HG02763 (cell line): ENCODE data around the gene RBPMS2.

ENCODE experiments used
- ATAC-seq: cut with Tn5 transposase; IDR thresholded peaks from one replicate; pipeline ENCODE4 v1.9.1; 2021; ENCODE audit warnings: mild to moderate bottlenecking, moderate library complexity; ENCODE audit not compliant: unreplicated experiment

Gene RBPMS2

GRCh38 chr15:64783796-64784195 is 8.4 kb upstream of the RBPMS2 start:
- no peak for ATAC-seq

- ATAC-seq = no peak
Observed at GRCh38 chr15:64782751-64783150, 7.4 kb upstream of the RBPMS2 start.

DNA sequence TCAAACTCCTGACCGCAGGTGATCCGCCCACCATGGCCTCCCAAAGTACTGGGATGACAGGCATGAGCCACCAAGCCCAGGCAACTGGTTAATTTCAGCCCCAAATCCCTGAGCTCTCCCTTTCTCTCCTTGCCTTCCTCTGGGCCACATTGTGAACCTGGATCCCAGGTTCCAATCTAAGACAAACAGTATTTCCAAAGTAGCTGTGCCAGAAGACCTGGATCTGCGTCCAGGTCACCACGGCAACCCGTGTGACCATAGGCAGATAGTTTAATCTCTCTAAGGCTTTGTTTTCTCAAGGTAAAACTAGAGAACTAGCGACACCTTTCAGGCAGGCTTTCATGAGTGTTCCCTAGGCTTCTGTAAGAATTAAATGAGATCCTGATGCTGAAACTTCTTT is 5.9 kb upstream of the RBPMS2 start:
- ATAC-seq = no peak

GRCh38 chr15:64780600-64781156 is 5.3 kb upstream of the RBPMS2 start:
- ATAC-seq = no peak

DNA sequence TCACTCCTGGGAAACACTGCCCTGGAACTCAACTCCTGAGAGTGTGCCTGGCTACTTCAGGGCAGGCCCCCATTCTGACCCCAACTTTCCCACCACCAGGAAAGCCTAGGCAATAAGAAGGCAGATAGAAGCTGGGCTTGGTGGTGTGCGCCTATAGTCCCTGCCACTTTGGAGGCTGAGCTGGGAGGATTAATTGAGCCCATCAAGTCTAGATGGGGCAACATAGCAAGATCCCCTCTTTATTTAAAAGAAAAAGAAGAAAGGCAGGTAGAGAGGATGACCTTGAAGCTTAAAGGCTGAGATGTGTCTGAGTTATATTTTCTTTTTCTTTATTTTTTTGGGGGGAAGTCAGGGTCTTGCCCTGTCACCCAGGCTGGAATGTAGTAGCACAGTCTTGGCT is 4.2 kb upstream of the RBPMS2 start:
- ATAC-seq = no peak

DNA sequence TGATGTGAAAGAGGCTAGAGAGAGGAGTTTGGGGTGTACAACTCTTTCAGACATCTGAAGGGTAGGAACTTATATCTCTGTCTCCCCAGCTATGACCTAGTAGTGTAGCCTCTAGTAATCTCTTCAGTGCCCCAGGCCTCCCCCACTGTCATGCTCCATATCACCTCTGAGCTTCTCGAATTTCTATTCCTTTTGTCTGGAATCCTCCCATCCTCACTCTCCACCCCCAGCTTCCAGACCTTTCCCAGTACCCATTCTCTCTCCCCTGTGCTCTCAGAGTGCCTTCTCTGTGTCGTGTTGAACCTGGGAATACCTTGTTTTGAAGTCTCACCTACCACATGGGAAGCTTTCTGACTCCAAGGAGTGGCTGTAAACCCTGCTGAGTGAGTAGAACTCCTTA is 3.6 kb upstream of the RBPMS2 start:
- no peak for ATAC-seq

GRCh38 chr15:64776402-64776786 is 1.0 kb upstream of the RBPMS2 start:
- ATAC-seq = no peak

DNA sequence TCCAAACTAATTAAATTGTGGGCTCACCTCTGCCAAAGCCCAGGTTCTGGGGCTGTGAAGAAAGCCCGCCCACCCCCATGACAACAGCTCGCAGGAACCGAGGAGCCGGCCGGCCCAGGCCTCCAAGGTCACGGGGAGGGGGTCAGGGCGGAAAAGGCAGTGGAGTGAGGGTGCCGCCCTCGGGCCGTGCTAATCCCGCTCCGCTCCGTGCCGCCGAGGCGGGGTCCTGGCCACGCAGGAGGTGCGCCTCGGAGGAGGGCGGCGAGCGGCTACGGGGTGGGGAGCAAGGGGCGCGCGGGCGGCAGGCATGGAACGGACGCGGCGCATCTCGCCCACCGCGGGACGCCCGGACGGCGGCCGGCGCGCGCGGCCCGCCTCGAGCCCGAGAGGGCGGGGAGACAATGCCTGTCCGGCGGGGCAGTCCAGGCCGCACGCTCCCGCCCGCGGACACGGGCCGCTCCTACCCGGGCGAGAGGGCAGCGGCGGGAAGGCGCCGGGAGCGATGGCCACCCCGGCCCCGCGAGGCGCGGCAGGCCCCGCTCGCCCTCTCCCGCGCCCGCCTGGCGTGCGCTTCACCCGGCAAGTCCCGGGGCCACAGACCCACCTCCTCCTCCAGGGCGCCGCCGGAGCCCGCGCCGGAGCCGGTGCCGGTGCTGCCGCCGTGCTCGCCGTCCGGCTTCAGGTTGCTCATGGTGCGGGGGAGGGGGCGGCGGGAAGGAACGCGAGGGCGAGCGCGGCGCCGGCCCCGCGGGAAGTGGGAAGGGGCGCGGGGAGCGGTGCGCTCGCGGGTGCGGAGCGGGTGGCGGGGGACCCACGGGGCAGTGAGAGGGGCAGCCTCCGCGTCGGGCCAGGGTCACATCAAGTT is 528 bp downstream of the RBPMS2 start:
- no peak for ATAC-seq

GRCh38 chr15:64774037-64774628 is 1.3 kb downstream of the RBPMS2 start:
- no peak for ATAC-seq

- ATAC-seq = no peak
Observed at GRCh38 chr15:64773606-64774005, 1.8 kb downstream of the RBPMS2 start.

- ATAC-seq = no peak
Observed at GRCh38 chr15:64772964-64773363, 2.4 kb downstream of the RBPMS2 start.

DNA sequence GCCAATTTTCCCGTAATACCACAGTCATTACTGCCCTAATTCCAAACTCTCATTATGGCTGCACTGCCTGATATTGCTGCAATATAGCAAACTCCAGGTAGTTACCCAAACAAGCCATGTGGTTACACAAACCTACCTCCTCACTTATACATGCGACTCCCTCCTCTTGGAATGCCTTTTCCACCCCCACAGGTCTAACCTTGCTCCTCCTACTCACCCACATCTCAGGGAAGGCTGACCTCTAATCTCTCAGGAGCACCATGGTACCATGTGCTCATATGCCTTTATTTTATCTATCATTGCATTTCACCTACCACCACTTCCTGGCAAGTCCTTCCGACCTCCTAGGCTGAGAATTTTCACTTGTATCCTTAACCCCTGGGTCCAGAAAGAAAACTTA is 2.9 kb downstream of the RBPMS2 start:
- ATAC-seq = no peak

DNA sequence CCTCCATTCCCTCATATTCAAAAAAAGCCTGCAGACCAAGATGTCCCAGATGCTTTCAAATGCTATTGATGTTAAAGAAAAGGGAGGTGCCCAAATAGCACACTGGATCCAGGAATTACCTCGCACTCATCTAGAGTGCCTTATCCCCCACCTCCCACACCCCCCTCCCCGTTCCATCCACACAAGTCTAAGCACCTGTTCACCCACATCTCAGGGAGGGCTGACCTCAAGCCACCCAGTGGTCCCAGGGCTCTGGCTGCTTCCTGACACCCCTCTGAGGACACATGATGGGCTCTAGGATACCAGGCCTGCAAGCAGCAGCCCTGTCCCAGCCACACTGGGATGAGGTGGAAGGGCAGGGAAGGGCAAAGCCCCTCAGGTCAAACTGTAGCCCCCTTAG is 4.8 kb downstream of the RBPMS2 start:
- no peak for ATAC-seq

GRCh38 chr15:64767203-64767602 is 8.2 kb downstream of the RBPMS2 start:
- ATAC-seq = no peak

GRCh38 chr15:64766058-64766457 is 9.3 kb downstream of the RBPMS2 start:
- ATAC-seq = no peak

GRCh38 chr15:64763874-64764273 is 11.5 kb downstream of the RBPMS2 start:
- ATAC-seq = no peak

DNA sequence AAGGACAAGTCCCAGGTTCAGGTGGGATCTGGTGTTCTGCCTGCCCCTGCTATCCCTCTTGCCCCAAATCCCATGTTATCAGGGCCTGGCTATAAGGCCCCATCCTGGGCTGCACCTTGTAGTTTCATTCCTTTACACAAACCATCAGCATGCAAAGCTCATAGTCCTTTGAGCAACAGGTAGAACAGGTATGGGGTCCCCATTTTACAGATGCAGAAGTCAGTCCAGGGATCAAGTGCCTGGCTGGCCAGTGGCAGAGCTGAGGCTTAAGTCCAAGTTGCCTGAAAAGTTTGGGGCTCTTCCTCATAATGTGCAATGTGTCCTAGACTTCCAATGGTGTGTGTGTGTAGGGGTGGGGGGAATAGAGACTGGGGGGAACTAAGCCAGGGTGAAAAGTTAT is 11.9 kb downstream of the RBPMS2 start:
- ATAC-seq = no peak

- ATAC-seq = no peak
Observed at GRCh38 chr15:64763021-64763420, 12.4 kb downstream of the RBPMS2 start.

GRCh38 chr15:64762546-64762945 is 12.8 kb downstream of the RBPMS2 start:
- no peak for ATAC-seq

GRCh38 chr15:64761156-64761555 is 14.2 kb downstream of the RBPMS2 start:
- ATAC-seq = no peak

DNA sequence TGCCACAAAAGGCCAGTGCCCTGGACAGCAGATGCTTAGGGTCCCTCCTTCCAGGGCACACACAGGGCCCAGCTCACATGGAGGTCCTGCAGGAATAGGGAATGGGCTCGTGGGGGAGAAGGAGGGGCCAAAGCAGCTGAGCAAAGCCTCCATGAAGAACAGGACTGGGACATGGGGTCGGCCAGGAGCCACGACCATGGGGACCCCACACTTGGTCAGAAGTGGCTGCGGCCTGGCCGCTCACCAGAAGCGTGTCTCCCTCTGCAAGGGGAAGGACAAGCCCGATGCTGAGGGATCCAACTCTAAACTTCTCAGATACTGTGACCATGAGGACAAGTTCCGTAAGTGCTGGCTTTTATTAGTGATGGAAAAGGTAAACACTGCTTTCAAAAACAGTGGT is 15.3 kb downstream of the RBPMS2 start:
- no peak for ATAC-seq

DNA sequence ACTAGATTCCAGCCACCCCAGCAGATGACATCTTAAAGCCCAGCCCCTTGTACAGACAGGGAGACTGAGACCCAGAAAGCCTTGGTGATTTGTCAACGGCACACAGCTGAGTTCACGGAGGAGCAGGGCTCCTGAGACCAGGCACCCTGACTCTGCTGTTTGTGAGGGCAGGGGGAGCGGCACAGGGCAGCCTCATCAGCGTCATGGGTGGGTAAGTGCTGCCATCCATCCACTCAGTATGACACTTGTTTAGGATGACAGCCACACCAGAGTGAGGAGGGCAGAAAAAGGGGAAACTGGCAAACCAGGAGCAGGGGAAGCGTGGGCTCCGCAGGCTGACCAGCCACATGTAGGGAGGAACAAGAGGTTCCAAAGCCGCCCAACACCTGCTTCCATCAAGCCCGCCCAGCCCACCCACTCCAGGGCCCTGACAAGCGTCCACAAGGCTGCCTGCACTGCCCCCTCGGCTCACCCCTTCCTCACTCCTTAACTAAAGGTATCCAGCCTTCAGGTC is 19.9 kb downstream of the RBPMS2 start:
- no peak for ATAC-seq
